Gastroesophageal sphincter (tissue), 4 donors: Measurements from ENCODE around the gene CRTC2. TPM values are rescaled to one million over a fixed set of nuclear protein-coding genes. Genes with fewer than 3 reads are reported as not detected.

Experiments
- ATAC-seq: fragments of 150-250 bp; one replicate; pipeline ENCODE4 v1.9.1; 2016; ENCODE audit warnings: mild to moderate bottlenecking, moderate library complexity
- H3K27ac ChIP-seq, 4 donors: fragments of 200-600 bp; sonication (generic) in 3 of 4; 1 replicate in 3 of 4; 2 replicates in 1 of 4; pipeline ENCODE4 v1.5.1; 2016 to 2019
- H3K27me3 ChIP-seq: fragments of 200-600 bp; sonication (generic); one replicate; pipeline ENCODE4 v1.5.1; 2019
- H3K36me3 ChIP-seq, 2 donors: fragments of 200-600 bp; sonication (generic); one replicate each; pipeline ENCODE4 v1.5.1; 2019; ENCODE audit warnings: control low read depth in 1 of 2
- H3K4me1 ChIP-seq, 3 donors: fragments of 200-600 bp; sonication (generic); 1 replicate in 2 of 3; 2 replicates in 1 of 3; pipeline ENCODE4 v1.5.1; 2016 to 2019; ENCODE audit warnings: control low read depth in 2 of 3
- H3K4me3 ChIP-seq, 2 donors: fragments of 200-600 bp; sonication (generic); one replicate each; pipeline ENCODE4 v1.5.1; 2019; ENCODE audit warnings: mild to moderate bottlenecking in 1 of 2, moderate library complexity in 1 of 2
- H3K9me3 ChIP-seq, 3 donors: fragments of 200-600 bp; sonication (generic); one replicate each; pipeline ENCODE4 v1.5.1; 2017 to 2019; ENCODE audit warnings: control low read depth in 2 of 3
- CTCF ChIP-seq, 4 experiments: fragments of 200-600 bp in 2 of 4; fragments of 450-650 bp in 2 of 4; sonication (generic) in 1 of 4; IDR thresholded peaks; one replicate each; pipeline ENCODE4 v1.5.1; 2017 to 2019; ENCODE audit warnings: antibody characterized with exemption in 4 of 4, mild to moderate bottlenecking in 2 of 4, moderate library complexity in 2 of 4
- EP300 ChIP-seq: sonication (generic); formaldehyde crosslinking; IDR thresholded peaks from one replicate; pipeline ENCODE4 v1.6.1; 2017; ENCODE audit warnings: antibody characterized with exemption, mild to moderate bottlenecking
- POLR2A ChIP-seq, 2 donors: fragments of 450-650 bp; IDR thresholded peaks; one replicate each; pipeline ENCODE4 v1.6.1; 2017; ENCODE audit warnings: antibody characterized with exemption in 2 of 2, mild to moderate bottlenecking in 2 of 2, moderate library complexity in 1 of 2
- POLR2AphosphoS5 ChIP-seq: sonication (generic); formaldehyde crosslinking; IDR thresholded peaks from one replicate; pipeline ENCODE4 v1.6.1; 2017; ENCODE audit warnings: antibody characterized with exemption
- WGBS, 2 donors: methylation state at CpG; one replicate each; pipeline ENCODE4 v1.1.5; 2018; ENCODE audit warnings: low coverage in 1 of 2; 5-methylcytosine and 5-hydroxymethylcytosine counted together
- total RNA-seq, 4 donors: library from RNA; depleted of rRNA; stranded (reverse); fragments of >200 nt; gene quantifications; one replicate each; pipeline ENCODE4 v1.1.0, GENCODE V29; 2016

Gene CRTC2
- total RNA-seq, 4 donors from 2014 or later = 13.9 to 21.2 (median 15.6) TPM

- Histone ChIP-seq H3K36me3 (peaks cover 0 to 72% of the 10 kb centered on the region in 2 donors), H3K4me1 (peaks cover 0 to 42% (median 9%) of the 10 kb centered on the region in 3 donors), H3K27ac (peak within 1 kb of the TSS; percentile 89 to 99 (median 98)), H3K4me3 (peak within 1 kb of the TSS; percentile 76 to 99), H3K27me3 (no peaks in the 10 kb centered on the region), H3K9me3 (no peaks in the 10 kb centered on the region)
- TF ChIP-seq POLR2A (IDR thresholded peaks at IDR 0.05) (no peak), CTCF (IDR thresholded peaks at IDR 0.05) (peak in 3 of 4 experiments; percentile 92 to 100 (median 94)), POLR2AphosphoS5 (peak; percentile 74), EP300 (no peak)
- 21 to 52% methylated on average over 2 of the region's 28 CpGs for WGBS, 2 donors
- ATAC-seq = peak; percentile 87
These were observed 11.7 kb downstream of the CRTC2 start, which contains the start of gene DENND4B for GRCh38 chr1:153946622-153947241. DENND4B (minus strand) TSS chr1:153946718; CDS start chr1:153944374, 2,344 bp downstream.

- Histone ChIP-seq H3K4me3 (peak overlapping the region; percentile 76 to 99), H3K27me3 (no peaks in the 10 kb centered on the region), H3K4me1 (peaks cover 0 to 42% (median 9%) of the 10 kb centered on the region in 3 donors), H3K9me3 (no peaks in the 10 kb centered on the region), H3K27ac (peak overlapping the region; percentile 89 to 99 (median 98)), H3K36me3 (peaks cover 0 to 72% of the 10 kb centered on the region in 2 donors)
- TF ChIP-seq EP300 = no peak
- TF ChIP-seq POLR2AphosphoS5 = peak; percentile 75
- TF ChIP-seq CTCF (IDR thresholded peaks at IDR 0.05) = no peak
- peak in 1 of 2 donors; percentile 42 for TF ChIP-seq POLR2A (IDR thresholded peaks at IDR 0.05)
- ATAC-seq = peak; percentile 86
- no CpG with 5 or more reads among the region's 95 CpGs for WGBS, 2 donors
These were observed 12.4 kb downstream of the CRTC2 start for GRCh38 chr1:153945795-153946621.

GRCh38 chr1:153945131-153945794 is 13.1 kb downstream of the CRTC2 start:
- WGBS, 2 donors = 13 to 44% methylated on average over 3 of the region's 12 CpGs
- H3K4me3 ChIP-seq = peak overlapping the region; percentile 76 to 99
- H3K4me1 ChIP-seq = peaks cover 0 to 42% (median 9%) of the 10 kb centered on the region in 3 donors
- peak overlapping the region; percentile 89 to 99 (median 98) for H3K27ac ChIP-seq
- peak; percentile 17 for ATAC-seq
- peaks cover 0 to 72% of the 10 kb centered on the region in 2 donors for H3K36me3 ChIP-seq
- no peak for TF ChIP-seq CTCF (IDR thresholded peaks at IDR 0.05)
- TF ChIP-seq EP300 = no peak
- no peak for TF ChIP-seq POLR2A (IDR thresholded peaks at IDR 0.05)
- TF ChIP-seq POLR2AphosphoS5 = no peak
- no peaks in the 10 kb centered on the region for H3K27me3 ChIP-seq
- no peaks in the 10 kb centered on the region for H3K9me3 ChIP-seq

GRCh38 chr1:153944827-153945117 is 13.6 kb downstream of the CRTC2 start:
- peaks cover 0 to 42% (median 9%) of the 10 kb centered on the region in 3 donors for H3K4me1 ChIP-seq
- peak overlapping the region; percentile 89 to 99 (median 98) for H3K27ac ChIP-seq
- WGBS, 2 donors = 68% methylated on average over 2 of the region's 3 CpGs; no CpG with 5 or more reads in 1 of the 2 donors
- no peak for TF ChIP-seq POLR2AphosphoS5
- TF ChIP-seq EP300 = no peak
- TF ChIP-seq POLR2A (IDR thresholded peaks at IDR 0.05) = no peak
- no peak for TF ChIP-seq CTCF (IDR thresholded peaks at IDR 0.05)
- no peaks in the 10 kb centered on the region for H3K27me3 ChIP-seq
- H3K9me3 ChIP-seq = no peaks in the 10 kb centered on the region
- ATAC-seq = no peak
- peaks cover 0 to 72% of the 10 kb centered on the region in 2 donors for H3K36me3 ChIP-seq
- H3K4me3 ChIP-seq = peak overlapping the region in 1 of 2 donors; percentile 99
